ENCODE results near the gene TNS3. TPM values are rescaled to one million over a fixed set of nuclear protein-coding genes. Genes with fewer than 3 reads are reported as not detected.

The TNS3 gene
- total RNA-seq, 2 donors from 2014 or later = 0.37 to 0.71 TPM

- Mint-ChIP-seq H3K36me3 (ENCODE audit: low read depth) (no peaks in the 10 kb centered on the region), H3K27ac (no peak overlapping the region), H3K9me3 (no peaks in the 10 kb centered on the region), H3K4me3 (no peak overlapping the region), H3K4me1 (no peaks in the 10 kb centered on the region), H3K27me3 (peaks cover 2% of the 10 kb centered on the region)
- ATAC-seq (replicated peaks) = no peak
Observed at GRCh38 chr7:47525066-47525623, 56.8 kb downstream of the TNS3 start.

- Mint-ChIP-seq H3K36me3 (ENCODE audit: low read depth) (no peaks in the 10 kb centered on the region), H3K27ac (no peak overlapping the region), H3K27me3 (no peaks in the 10 kb centered on the region), H3K4me1 (no peaks in the 10 kb centered on the region), H3K9me3 (no peaks in the 10 kb centered on the region), H3K4me3 (no peak overlapping the region)
- no peak for ATAC-seq (replicated peaks)
Observed at GRCh38 chr7:47523401-47523800, 58.5 kb downstream of the TNS3 start.

GRCh38 chr7:47521816-47522561, 59.9 kb downstream of the TNS3 start:
- ATAC-seq (replicated peaks) = no peak

GRCh38 chr7:47521011-47521795, 60.7 kb downstream of the TNS3 start:
- no peaks in the 10 kb centered on the region for H3K27me3 Mint-ChIP-seq
- H3K36me3 Mint-ChIP-seq (ENCODE audit: low read depth) = no peaks in the 10 kb centered on the region
- H3K4me3 Mint-ChIP-seq = no peak overlapping the region
- no peaks in the 10 kb centered on the region for H3K9me3 Mint-ChIP-seq
- no peaks in the 10 kb centered on the region for H3K4me1 Mint-ChIP-seq
- no peak for ATAC-seq (replicated peaks)
- no peak overlapping the region for H3K27ac Mint-ChIP-seq

More at GRCh38 chr7:47521816-47522561, 59.9 kb downstream of the TNS3 start:
- Mint-ChIP-seq H3K27me3 (no peaks in the 10 kb centered on the region), H3K4me1 (no peaks in the 10 kb centered on the region), H3K9me3 (no peaks in the 10 kb centered on the region), H3K4me3 (no peak overlapping the region), H3K27ac (no peak overlapping the region), H3K36me3 (ENCODE audit: low read depth) (no peaks in the 10 kb centered on the region)

- Mint-ChIP-seq H3K27ac (no peak overlapping the region), H3K4me1 (no peaks in the 10 kb centered on the region), H3K36me3 (ENCODE audit: low read depth) (no peaks in the 10 kb centered on the region), H3K27me3 (no peaks in the 10 kb centered on the region), H3K9me3 (no peaks in the 10 kb centered on the region), H3K4me3 (no peak overlapping the region)
- no peak for ATAC-seq (replicated peaks)
Observed at GRCh38 chr7:47520406-47520805, 61.5 kb downstream of the TNS3 start.

GRCh38 chr7:47518827-47519226, 63.1 kb downstream of the TNS3 start:
- Mint-ChIP-seq H3K27ac (no peak overlapping the region), H3K36me3 (ENCODE audit: low read depth) (no peaks in the 10 kb centered on the region), H3K4me3 (no peak overlapping the region), H3K9me3 (no peaks in the 10 kb centered on the region), H3K27me3 (no peaks in the 10 kb centered on the region), H3K4me1 (no peaks in the 10 kb centered on the region)
- no peak for ATAC-seq (replicated peaks)

GRCh38 chr7:47517821-47518480, 64.0 kb downstream of the TNS3 start:
- Mint-ChIP-seq H3K4me1 (no peaks in the 10 kb centered on the region), H3K9me3 (no peaks in the 10 kb centered on the region), H3K27me3 (no peaks in the 10 kb centered on the region), H3K4me3 (no peak overlapping the region), H3K27ac (no peak overlapping the region), H3K36me3 (ENCODE audit: low read depth) (no peaks in the 10 kb centered on the region)
- ATAC-seq (replicated peaks) = no peak

GRCh38 chr7:47516985-47517600, 64.8 kb downstream of the TNS3 start:
- no peaks in the 10 kb centered on the region for H3K36me3 Mint-ChIP-seq (ENCODE audit: low read depth)
- no peak for ATAC-seq (replicated peaks)
- H3K27me3 Mint-ChIP-seq = no peaks in the 10 kb centered on the region
- H3K4me3 Mint-ChIP-seq = no peak overlapping the region
- no peaks in the 10 kb centered on the region for H3K4me1 Mint-ChIP-seq
- no peaks in the 10 kb centered on the region for H3K9me3 Mint-ChIP-seq
- no peak overlapping the region for H3K27ac Mint-ChIP-seq

- Mint-ChIP-seq H3K36me3 (ENCODE audit: low read depth) (no peaks in the 10 kb centered on the region), H3K27ac (no peak overlapping the region), H3K4me1 (no peaks in the 10 kb centered on the region), H3K9me3 (no peaks in the 10 kb centered on the region), H3K4me3 (no peak overlapping the region), H3K27me3 (no peaks in the 10 kb centered on the region)
- no peak for ATAC-seq (replicated peaks)
Observed at GRCh38 chr7:47516386-47516785, 65.5 kb downstream of the TNS3 start.

GRCh38 chr7:47515305-47515834, 66.5 kb downstream of the TNS3 start:
- H3K9me3 Mint-ChIP-seq = no peaks in the 10 kb centered on the region
- H3K27me3 Mint-ChIP-seq = no peaks in the 10 kb centered on the region

GRCh38 chr7:47514818-47515217, 67.1 kb downstream of the TNS3 start:
- no peak for ATAC-seq (replicated peaks)
- Mint-ChIP-seq H3K36me3 (ENCODE audit: low read depth) (no peaks in the 10 kb centered on the region), H3K9me3 (no peaks in the 10 kb centered on the region), H3K4me3 (no peak overlapping the region), H3K4me1 (no peaks in the 10 kb centered on the region), H3K27ac (no peak overlapping the region), H3K27me3 (no peaks in the 10 kb centered on the region)

More at GRCh38 chr7:47515305-47515834, 66.5 kb downstream of the TNS3 start:
- H3K36me3 Mint-ChIP-seq (ENCODE audit: low read depth) = no peaks in the 10 kb centered on the region
- no peaks in the 10 kb centered on the region for H3K4me1 Mint-ChIP-seq
- no peak overlapping the region for H3K4me3 Mint-ChIP-seq
- H3K27ac Mint-ChIP-seq = no peak overlapping the region
- ATAC-seq (replicated peaks) = no peak

GRCh38 chr7:47514367-47514766, 67.5 kb downstream of the TNS3 start:
- no peaks in the 10 kb centered on the region for H3K36me3 Mint-ChIP-seq (ENCODE audit: low read depth)
- H3K4me3 Mint-ChIP-seq = no peak overlapping the region
- H3K27ac Mint-ChIP-seq = no peak overlapping the region
- no peaks in the 10 kb centered on the region for H3K4me1 Mint-ChIP-seq
- no peaks in the 10 kb centered on the region for H3K27me3 Mint-ChIP-seq
- H3K9me3 Mint-ChIP-seq = no peaks in the 10 kb centered on the region
- no peak for ATAC-seq (replicated peaks)

- Mint-ChIP-seq H3K27ac (no peak overlapping the region), H3K27me3 (no peaks in the 10 kb centered on the region), H3K4me1 (no peaks in the 10 kb centered on the region), H3K9me3 (no peaks in the 10 kb centered on the region), H3K4me3 (no peak overlapping the region), H3K36me3 (ENCODE audit: low read depth) (no peaks in the 10 kb centered on the region)
- ATAC-seq (replicated peaks) = no peak
Observed at GRCh38 chr7:47513741-47514241, 68.1 kb downstream of the TNS3 start.

Measured in activated T-helper 17 cell treated with anti-CD3 and anti-CD28 coated beads, Interleukin-2, amount 50 U/mL, for 72 hours (primary cell).